ENCODE data around the gene FOLR2. TPM values are rescaled to one million over a fixed set of nuclear protein-coding genes. Genes with fewer than 3 reads are reported as not detected.

The FOLR2 gene
- total and polyA plus RNA-seq, 2 of the 8 experiments (the other 6 are each of a cell fraction or from before 2014, with no cell fraction given) = not detected

DNA sequence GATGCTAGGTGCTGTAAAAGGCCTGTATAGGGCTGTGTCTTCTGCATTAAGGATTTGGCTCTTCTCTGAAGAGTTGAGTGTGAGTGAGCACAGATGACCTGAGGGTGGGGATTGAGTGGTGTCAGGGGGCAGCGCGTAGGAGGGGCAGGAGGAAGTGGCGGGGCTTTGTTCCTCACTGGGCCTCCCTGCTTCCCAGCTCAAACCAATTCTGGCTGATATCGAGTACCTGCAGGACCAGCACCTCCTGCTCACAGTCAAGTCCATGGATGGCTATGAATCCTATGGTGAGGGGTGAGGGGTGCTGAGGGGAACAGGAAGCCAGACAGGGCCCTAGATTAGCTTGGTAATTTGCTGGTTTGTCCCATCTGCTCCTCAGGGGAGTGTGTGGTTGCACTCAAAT is 18.3 kb downstream of the FOLR2 start (continued):
- TF ChIP-seq, protein P1, sequence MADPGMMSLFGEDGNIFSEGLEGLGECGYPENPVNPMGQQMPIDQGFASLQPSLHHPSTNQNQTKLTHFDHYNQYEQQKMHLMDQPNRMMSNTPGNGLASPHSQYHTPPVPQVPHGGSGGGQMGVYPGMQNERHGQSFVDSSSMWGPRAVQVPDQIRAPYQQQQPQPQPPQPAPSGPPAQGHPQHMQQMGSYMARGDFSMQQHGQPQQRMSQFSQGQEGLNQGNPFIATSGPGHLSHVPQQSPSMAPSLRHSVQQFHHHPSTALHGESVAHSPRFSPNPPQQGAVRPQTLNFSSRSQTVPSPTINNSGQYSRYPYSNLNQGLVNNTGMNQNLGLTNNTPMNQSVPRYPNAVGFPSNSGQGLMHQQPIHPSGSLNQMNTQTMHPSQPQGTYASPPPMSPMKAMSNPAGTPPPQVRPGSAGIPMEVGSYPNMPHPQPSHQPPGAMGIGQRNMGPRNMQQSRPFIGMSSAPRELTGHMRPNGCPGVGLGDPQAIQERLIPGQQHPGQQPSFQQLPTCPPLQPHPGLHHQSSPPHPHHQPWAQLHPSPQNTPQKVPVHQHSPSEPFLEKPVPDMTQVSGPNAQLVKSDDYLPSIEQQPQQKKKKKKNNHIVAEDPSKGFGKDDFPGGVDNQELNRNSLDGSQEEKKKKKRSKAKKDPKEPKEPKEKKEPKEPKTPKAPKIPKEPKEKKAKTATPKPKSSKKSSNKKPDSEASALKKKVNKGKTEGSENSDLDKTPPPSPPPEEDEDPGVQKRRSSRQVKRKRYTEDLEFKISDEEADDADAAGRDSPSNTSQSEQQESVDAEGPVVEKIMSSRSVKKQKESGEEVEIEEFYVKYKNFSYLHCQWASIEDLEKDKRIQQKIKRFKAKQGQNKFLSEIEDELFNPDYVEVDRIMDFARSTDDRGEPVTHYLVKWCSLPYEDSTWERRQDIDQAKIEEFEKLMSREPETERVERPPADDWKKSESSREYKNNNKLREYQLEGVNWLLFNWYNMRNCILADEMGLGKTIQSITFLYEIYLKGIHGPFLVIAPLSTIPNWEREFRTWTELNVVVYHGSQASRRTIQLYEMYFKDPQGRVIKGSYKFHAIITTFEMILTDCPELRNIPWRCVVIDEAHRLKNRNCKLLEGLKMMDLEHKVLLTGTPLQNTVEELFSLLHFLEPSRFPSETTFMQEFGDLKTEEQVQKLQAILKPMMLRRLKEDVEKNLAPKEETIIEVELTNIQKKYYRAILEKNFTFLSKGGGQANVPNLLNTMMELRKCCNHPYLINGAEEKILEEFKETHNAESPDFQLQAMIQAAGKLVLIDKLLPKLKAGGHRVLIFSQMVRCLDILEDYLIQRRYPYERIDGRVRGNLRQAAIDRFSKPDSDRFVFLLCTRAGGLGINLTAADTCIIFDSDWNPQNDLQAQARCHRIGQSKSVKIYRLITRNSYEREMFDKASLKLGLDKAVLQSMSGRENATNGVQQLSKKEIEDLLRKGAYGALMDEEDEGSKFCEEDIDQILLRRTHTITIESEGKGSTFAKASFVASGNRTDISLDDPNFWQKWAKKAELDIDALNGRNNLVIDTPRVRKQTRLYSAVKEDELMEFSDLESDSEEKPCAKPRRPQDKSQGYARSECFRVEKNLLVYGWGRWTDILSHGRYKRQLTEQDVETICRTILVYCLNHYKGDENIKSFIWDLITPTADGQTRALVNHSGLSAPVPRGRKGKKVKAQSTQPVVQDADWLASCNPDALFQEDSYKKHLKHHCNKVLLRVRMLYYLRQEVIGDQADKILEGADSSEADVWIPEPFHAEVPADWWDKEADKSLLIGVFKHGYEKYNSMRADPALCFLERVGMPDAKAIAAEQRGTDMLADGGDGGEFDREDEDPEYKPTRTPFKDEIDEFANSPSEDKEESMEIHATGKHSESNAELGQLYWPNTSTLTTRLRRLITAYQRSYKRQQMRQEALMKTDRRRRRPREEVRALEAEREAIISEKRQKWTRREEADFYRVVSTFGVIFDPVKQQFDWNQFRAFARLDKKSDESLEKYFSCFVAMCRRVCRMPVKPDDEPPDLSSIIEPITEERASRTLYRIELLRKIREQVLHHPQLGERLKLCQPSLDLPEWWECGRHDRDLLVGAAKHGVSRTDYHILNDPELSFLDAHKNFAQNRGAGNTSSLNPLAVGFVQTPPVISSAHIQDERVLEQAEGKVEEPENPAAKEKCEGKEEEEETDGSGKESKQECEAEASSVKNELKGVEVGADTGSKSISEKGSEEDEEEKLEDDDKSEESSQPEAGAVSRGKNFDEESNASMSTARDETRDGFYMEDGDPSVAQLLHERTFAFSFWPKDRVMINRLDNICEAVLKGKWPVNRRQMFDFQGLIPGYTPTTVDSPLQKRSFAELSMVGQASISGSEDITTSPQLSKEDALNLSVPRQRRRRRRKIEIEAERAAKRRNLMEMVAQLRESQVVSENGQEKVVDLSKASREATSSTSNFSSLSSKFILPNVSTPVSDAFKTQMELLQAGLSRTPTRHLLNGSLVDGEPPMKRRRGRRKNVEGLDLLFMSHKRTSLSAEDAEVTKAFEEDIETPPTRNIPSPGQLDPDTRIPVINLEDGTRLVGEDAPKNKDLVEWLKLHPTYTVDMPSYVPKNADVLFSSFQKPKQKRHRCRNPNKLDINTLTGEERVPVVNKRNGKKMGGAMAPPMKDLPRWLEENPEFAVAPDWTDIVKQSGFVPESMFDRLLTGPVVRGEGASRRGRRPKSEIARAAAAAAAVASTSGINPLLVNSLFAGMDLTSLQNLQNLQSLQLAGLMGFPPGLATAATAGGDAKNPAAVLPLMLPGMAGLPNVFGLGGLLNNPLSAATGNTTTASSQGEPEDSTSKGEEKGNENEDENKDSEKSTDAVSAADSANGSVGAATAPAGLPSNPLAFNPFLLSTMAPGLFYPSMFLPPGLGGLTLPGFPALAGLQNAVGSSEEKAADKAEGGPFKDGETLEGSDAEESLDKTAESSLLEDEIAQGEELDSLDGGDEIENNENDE (IDR thresholded peaks at IDR 0.05; ENCODE audit: insufficient replicate concordance, low read length) = no peak
- TF ChIP-seq EP300 (IDR thresholded peaks at IDR 0.05; ENCODE audit: borderline replicate concordance in 1 of 2, low read depth in 2 of 2, low read length in 2 of 2) (no peak), SP2 (IDR thresholded peaks at IDR 0.05; ENCODE audit: low read length) (no peak), SAP30 (IDR thresholded peaks at IDR 0.05; ENCODE audit: insufficient read depth, insufficient replicate concordance, low read length) (no peak), SP4 (IDR thresholded peaks at IDR 0.05; ENCODE audit: low read length) (no peak), TBP (IDR thresholded peaks at IDR 0.05; ENCODE audit: low read depth, low read length) (no peak), SIRT6 (IDR thresholded peaks at IDR 0.05; ENCODE audit: low read length) (no peak), BRCA1 (IDR thresholded peaks at IDR 0.05; ENCODE audit: low read depth, low read length) (no peak), SUZ12 (IDR thresholded peaks at IDR 0.05; ENCODE audit: low read length) (no peak), RFX5 (IDR thresholded peaks at IDR 0.05; ENCODE audit: borderline replicate concordance, low read depth, low read length) (no peak)

Data from H1 (cell line).